Endothelial cell of umbilical vein (primary cell): ENCODE results near the gene SCAPER. TPM values are rescaled to one million over a fixed set of nuclear protein-coding genes. Genes with fewer than 3 reads are reported as not detected.

ENCODE experiments used
- BruUV-seq: library from RNA; stranded (reverse); fragments of 400-500 nt; replicated peaks from 2 replicates; lab custom pipeline; 2021; lab: Mats Ljungman, UMichigan
- CTCF ChIA-PET: fragments of 300-600, 350-600 bp; sonication (Branson Sonifier 250); formaldehyde crosslinking; loops from one replicate; lab custom pipeline; 2021; ENCODE audit warnings: antibody characterized with exemption, inconsistent platforms; lab: Charles Lee
- POLR2A ChIA-PET: fragments of 300-600, 350-600 bp; sonication (Branson Sonifier 250); formaldehyde crosslinking; loops from one replicate; lab custom pipeline; 2021; ENCODE audit warnings: antibody characterized with exemption, inconsistent platforms; lab: Charles Lee
- DNase-seq: peaks from one replicate; pipeline ENCODE4 v3.0.0-alpha.2; 2011; ENCODE audit warnings: low read depth, low spot score
- FAIRE-seq: peaks from 2 replicates; lab custom pipeline; 2011; peaks lifted over from hg19 to GRCh38; lab: Jason Lieb, UNC
- H2AFZ ChIP-seq: 2 replicates; pipeline ENCODE4 v1.6.0; 2012; ENCODE audit warnings: low read depth, low read length, control low read depth, inconsistent platforms
- H3K27ac ChIP-seq: 2 replicates; pipeline ENCODE4 v1.5.1; 2011; ENCODE audit warnings: low read depth, mild to moderate bottlenecking, control low read depth, low read length, moderate library complexity; ENCODE audit not compliant: insufficient read depth
- H3K27me3 ChIP-seq, 2 experiments: 2 replicates each; pipeline versions ENCODE4 v1.6.0 to v1.6.1; 2011; ENCODE audit warnings: low read length in 2 of 2, mixed read lengths in 1 of 2; ENCODE audit not compliant: control insufficient read depth in 2 of 2, insufficient read depth in 2 of 2
- H3K36me3 ChIP-seq, 2 experiments: 2 replicates in 1 of 2; 3 replicates in 1 of 2; pipeline ENCODE4 v1.5.1; 2011; ENCODE audit warnings: low read length in 2 of 2, mild to moderate bottlenecking in 1 of 2, moderate library complexity in 1 of 2; ENCODE audit not compliant: control insufficient read depth in 2 of 2, insufficient read depth in 2 of 2; ENCODE audit errors: extremely low read depth in 1 of 2
- H3K4me1 ChIP-seq: 3 replicates; pipeline ENCODE4 v1.5.1; 2011; ENCODE audit warnings: mild to moderate bottlenecking, low read length; ENCODE audit not compliant: control insufficient read depth, insufficient read depth; ENCODE audit errors: extremely low read depth
- H3K4me2 ChIP-seq: 2 replicates; pipeline ENCODE4 v1.6.1; 2011; ENCODE audit warnings: low read length, control low read depth, mixed read lengths; ENCODE audit not compliant: insufficient read depth
- H3K4me3 ChIP-seq, 3 experiments: fragments of 200-600 bp in 1 of 3; sonication (generic), shearing (Covaris generic) in 1 of 3; replicated peaks in 1 of 3; 2 replicates each; pipeline ENCODE4 v1.5.1; 2011 to 2016; ENCODE audit warnings: control low read depth in 3 of 3, low read length in 3 of 3, mild to moderate bottlenecking in 2 of 3, inconsistent platforms in 1 of 3, low read depth in 1 of 3, moderate library complexity in 1 of 3; ENCODE audit not compliant: insufficient read depth in 1 of 3
- H3K79me2 ChIP-seq: 2 replicates; pipeline ENCODE4 v1.6.0; 2012; ENCODE audit warnings: low read length, inconsistent platforms; ENCODE audit not compliant: control insufficient read depth, insufficient read depth
- H3K9ac ChIP-seq: replicated peaks from 2 replicates; pipeline ENCODE3; 2011; ENCODE audit warnings: low read length, control low read depth; ENCODE audit not compliant: insufficient read depth; ENCODE audit errors: extremely low read depth
- H3K9me1 ChIP-seq: replicated peaks from 3 replicates; pipeline ENCODE4 v1.6.0; 2011; ENCODE audit warnings: mild to moderate bottlenecking, low read length; ENCODE audit not compliant: control insufficient read depth, insufficient read depth; ENCODE audit errors: extremely low read depth
- H3K9me3 ChIP-seq: replicated peaks from 2 replicates; pipeline ENCODE4 v1.5.1; 2012; ENCODE audit warnings: low read length, inconsistent platforms; ENCODE audit not compliant: control insufficient read depth, insufficient read depth
- H4K20me1 ChIP-seq: replicated peaks from 2 replicates; pipeline ENCODE3; 2011; ENCODE audit warnings: mild to moderate bottlenecking, low read length; ENCODE audit not compliant: control insufficient read depth, insufficient read depth; ENCODE audit errors: extremely low read depth
- CTCF ChIP-seq, 2 donors: IDR thresholded peaks; 1 replicate in 1 of 2; 2 replicates in 1 of 2; pipeline ENCODE4 v1.5.1; 2011; ENCODE audit warnings: low read length in 2 of 2, mild to moderate bottlenecking in 2 of 2, moderate library complexity in 2 of 2, control low read depth in 1 of 2, inconsistent platforms in 1 of 2, low read depth in 1 of 2; ENCODE audit not compliant: insufficient read depth in 1 of 2; ENCODE audit errors: extremely low read depth in 1 of 2
- EZH2 ChIP-seq: IDR thresholded peaks from 2 replicates; pipeline ENCODE4 v1.6.1; 2012; ENCODE audit warnings: borderline replicate concordance, low read depth, mild to moderate bottlenecking, moderate library complexity, low read length, inconsistent platforms; ENCODE audit not compliant: severe bottlenecking
- FOS ChIP-seq: IDR thresholded peaks from 2 replicates; pipeline ENCODE4 v1.6.1; 2011; ENCODE audit warnings: mild to moderate bottlenecking, low read length, moderate library complexity, borderline replicate concordance; ENCODE audit not compliant: insufficient read depth
- GATA2 ChIP-seq: IDR thresholded peaks from 2 replicates; pipeline ENCODE4 v1.7.0; 2011; ENCODE audit warnings: low read depth, mild to moderate bottlenecking, moderate library complexity, mixed read lengths, low read length; ENCODE audit not compliant: insufficient read length, insufficient read depth
- JUN ChIP-seq: IDR thresholded peaks from 2 replicates; pipeline ENCODE4 v1.6.1; 2011; ENCODE audit warnings: borderline replicate concordance, low read depth; ENCODE audit not compliant: insufficient read length, insufficient read depth
- MAX ChIP-seq: IDR thresholded peaks from 2 replicates; pipeline ENCODE4 v1.6.1; 2011; ENCODE audit not compliant: insufficient read depth, insufficient read length
- MYC ChIP-seq: IDR thresholded peaks from one replicate; pipeline ENCODE4 v1.6.1; 2011; ENCODE audit warnings: mild to moderate bottlenecking, low read depth, low read length
- POLR2A ChIP-seq: IDR thresholded peaks from 2 replicates; pipeline ENCODE4 v1.6.1; 2012; ENCODE audit warnings: low read depth, mild to moderate bottlenecking, control low read depth, low read length
- POLR2AphosphoS5 ChIP-seq: IDR thresholded peaks from 2 replicates; pipeline ENCODE4 v1.6.1; 2012; ENCODE audit warnings: low read depth, mild to moderate bottlenecking, control low read depth, low read length, moderate library complexity; ENCODE audit not compliant: insufficient read depth
- dilution Hi-C: fragments of 300-500 bp; cut with MboI; formaldehyde crosslinking; loops from one replicate; pipeline ENCODE4 v1.15.0; 2019; ENCODE audit warnings: low sequenced_read_pairs; ENCODE audit not compliant: extremely low pct_ligation_motif_present
- intact Hi-C: fragments of 100-400 bp; cut with micrococcal nuclease; formaldehyde crosslinking; loops from one replicate; pipeline ENCODE4 v1.10.0; 2022
- polyA plus RNA-seq, 4 experiments: library from polyadenylated mRNA; depleted of rRNA in 3 of 4; stranded (reverse) in 3 of 4; unstranded in 1 of 4; fragments of >200 nt; gene quantifications; 2 replicates each; pipeline versions ENCODE4 v1.2.1 to v1.2.3, GENCODE V29; 2011 to 2012; ENCODE audit warnings: missing spikeins in 1 of 4
- total RNA-seq: library from RNA; stranded (reverse); gene quantifications from 2 replicates; pipeline ENCODE4 v1.2.3, GENCODE V29; 2021

Gene SCAPER
- total and polyA plus RNA-seq, 2 donors (not counting 3 experiments of a cell fraction or from before 2014, with no cell fraction given), result 2.7 to 12.7 TPM

DNA sequence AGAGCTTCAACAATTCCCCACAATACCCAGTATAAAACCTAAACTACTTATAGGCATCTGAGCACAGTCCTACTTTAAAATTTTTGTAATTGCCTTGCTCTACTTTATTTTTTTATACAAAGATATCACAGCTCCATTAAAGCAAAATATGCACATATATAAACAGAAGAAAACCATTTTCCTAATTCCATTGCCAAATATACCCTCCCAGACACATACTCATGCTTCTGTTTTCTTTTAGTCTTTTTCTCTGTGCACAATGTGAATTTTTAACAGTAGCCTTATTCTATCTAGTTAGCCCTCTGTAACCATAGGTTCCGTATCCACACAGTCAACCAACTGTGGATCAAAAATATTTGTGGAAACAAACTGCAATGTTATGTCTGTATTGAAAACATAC is 260.5 kb downstream of the SCAPER start:
- no peaks in the 10 kb centered on the region for H3K4me1 ChIP-seq
- H3K4me2 ChIP-seq, result no peak overlapping the region
- ChIA-PET CTCF (interaction anchor here (1.7 kb wide), 1 partner anchor 19 kb away, joined by 3 read pairs; no protein-coding TSS in a partner anchor), POLR2A (no interaction called here)
- no peak overlapping the region for H2AFZ ChIP-seq
- TF ChIP-seq FOS, result no peak
- TF ChIP-seq POLR2AphosphoS5, result no peak
- no peak for TF ChIP-seq MYC
- TF ChIP-seq CTCF (IDR thresholded peaks at IDR 0.05; ENCODE audit: extremely low read depth in 1 of 2, insufficient read depth in 1 of 2, low read depth in 1 of 2, low read length in 2 of 2), result no peak
- TF ChIP-seq POLR2A, result no peak
- TF ChIP-seq GATA2, result no peak
- TF ChIP-seq MAX, result no peak
- TF ChIP-seq EZH2, result no peak
- no peak for TF ChIP-seq JUN
- H3K9me3 ChIP-seq, result no peaks in the 10 kb centered on the region
- FAIRE-seq (no peak), DNase-seq (no peak)
- H4K20me1 ChIP-seq, result no peaks in the 10 kb centered on the region
- H3K27me3 ChIP-seq, result no peaks in the 10 kb centered on the region
- no peaks in the 10 kb centered on the region for H3K9me1 ChIP-seq
- dilution Hi-C loops, result no loop called here
- H3K27ac ChIP-seq, result no peak overlapping the region
- H3K36me3 ChIP-seq, result no peaks in the 10 kb centered on the region
- no peak overlapping the region for H3K9ac ChIP-seq
- H3K4me3 ChIP-seq, result no peak overlapping the region
- H3K79me2 ChIP-seq, result no peaks in the 10 kb centered on the region
- intact Hi-C loops, result loop anchor here (10.0 kb wide), 1 partner anchor 200 kb away; no protein-coding TSS in a partner anchor
- BruUV-seq, result no TSS peak
